ENCODE measurements around the gene PPP5C.

DNA sequence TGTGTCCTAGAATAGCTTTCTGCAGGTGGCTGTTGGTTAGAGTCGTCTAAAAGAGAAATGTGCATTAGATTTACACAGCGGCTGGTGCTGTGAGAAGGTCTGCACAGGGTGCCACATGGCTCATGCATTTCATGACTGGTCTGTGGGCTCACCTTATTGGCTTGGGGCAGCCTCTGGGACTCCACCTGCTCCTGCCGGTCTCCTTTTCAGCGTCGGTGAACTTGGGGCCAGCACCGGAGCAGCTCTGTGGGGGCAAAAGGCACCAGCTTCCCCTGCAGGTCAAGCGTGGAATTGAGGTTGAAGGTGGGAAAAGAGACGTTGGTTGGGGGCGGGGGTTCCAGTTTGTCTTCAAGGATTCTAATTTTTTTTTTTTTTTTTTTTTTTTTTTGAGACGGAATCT lies 84.9 kb downstream of the PPP5C start:
- TF ChIP-seq RAD21 (IDR thresholded peaks at IDR 0.05), result no peak
- TF ChIP-seq, protein P1, sequence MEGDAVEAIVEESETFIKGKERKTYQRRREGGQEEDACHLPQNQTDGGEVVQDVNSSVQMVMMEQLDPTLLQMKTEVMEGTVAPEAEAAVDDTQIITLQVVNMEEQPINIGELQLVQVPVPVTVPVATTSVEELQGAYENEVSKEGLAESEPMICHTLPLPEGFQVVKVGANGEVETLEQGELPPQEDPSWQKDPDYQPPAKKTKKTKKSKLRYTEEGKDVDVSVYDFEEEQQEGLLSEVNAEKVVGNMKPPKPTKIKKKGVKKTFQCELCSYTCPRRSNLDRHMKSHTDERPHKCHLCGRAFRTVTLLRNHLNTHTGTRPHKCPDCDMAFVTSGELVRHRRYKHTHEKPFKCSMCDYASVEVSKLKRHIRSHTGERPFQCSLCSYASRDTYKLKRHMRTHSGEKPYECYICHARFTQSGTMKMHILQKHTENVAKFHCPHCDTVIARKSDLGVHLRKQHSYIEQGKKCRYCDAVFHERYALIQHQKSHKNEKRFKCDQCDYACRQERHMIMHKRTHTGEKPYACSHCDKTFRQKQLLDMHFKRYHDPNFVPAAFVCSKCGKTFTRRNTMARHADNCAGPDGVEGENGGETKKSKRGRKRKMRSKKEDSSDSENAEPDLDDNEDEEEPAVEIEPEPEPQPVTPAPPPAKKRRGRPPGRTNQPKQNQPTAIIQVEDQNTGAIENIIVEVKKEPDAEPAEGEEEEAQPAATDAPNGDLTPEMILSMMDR (IDR thresholded peaks at IDR 0.05; ENCODE audit: low read depth, low read length, missing input control), result no peak
- no peak for TF ChIP-seq TAF1 (conservative IDR thresholded peaks at IDR 0.05)
- no peak for TF ChIP-seq FOXA1 (IDR thresholded peaks at IDR 0.05)
- no peak for TF ChIP-seq REST (IDR thresholded peaks at IDR 0.05)
- TF ChIP-seq, protein P2, sequence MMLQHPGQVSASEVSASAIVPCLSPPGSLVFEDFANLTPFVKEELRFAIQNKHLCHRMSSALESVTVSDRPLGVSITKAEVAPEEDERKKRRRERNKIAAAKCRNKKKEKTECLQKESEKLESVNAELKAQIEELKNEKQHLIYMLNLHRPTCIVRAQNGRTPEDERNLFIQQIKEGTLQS (IDR thresholded peaks at IDR 0.05), result no peak

Data from liver (tissue), 3 donors.